GM18508 (cell line): ENCODE results near the gene USP13.

ENCODE experiments used
- ATAC-seq: cut with Tn5 transposase; IDR thresholded peaks from one replicate; pipeline ENCODE4 v1.9.1; 2021; ENCODE audit warnings: moderate number of reproducible peaks; ENCODE audit not compliant: insufficient read depth, unreplicated experiment

Gene USP13

DNA sequence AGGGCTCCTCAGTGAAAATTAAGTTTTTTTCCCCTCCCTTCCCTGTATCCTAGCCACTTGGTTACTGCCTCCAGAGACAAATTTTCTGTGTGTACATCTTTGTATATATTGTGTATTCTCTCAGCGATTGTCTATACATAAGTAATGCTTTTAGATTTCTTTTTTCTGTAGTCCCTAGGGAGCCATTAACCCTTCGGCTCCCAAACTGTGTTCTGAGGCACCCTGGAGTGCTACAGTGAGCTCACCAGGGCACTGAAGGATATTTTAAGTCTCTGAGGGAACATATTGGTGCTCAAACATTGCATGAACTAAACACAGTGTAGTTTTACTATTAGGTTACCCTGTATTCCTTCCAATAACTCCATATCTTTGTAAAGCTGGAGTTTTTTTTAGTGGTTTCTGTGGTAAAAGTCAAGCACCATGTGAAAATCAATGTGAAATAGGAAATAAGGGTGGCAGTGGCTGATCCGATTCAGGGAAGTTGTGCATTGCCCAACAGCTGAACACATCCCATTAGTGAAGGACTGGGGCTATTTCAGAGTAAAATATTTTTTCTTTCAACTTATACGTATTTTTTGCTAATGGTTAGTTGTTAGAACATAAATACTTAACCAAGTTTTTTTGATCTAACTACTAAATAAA lies 43.0 kb downstream of the USP13 start:
- no peak for ATAC-seq

- no peak for ATAC-seq
Measured at GRCh38 chr3:179697736-179698332, 45.0 kb downstream of the USP13 start.

- ATAC-seq: no peak
Measured at GRCh38 chr3:179700716-179701115, 47.9 kb downstream of the USP13 start.

DNA sequence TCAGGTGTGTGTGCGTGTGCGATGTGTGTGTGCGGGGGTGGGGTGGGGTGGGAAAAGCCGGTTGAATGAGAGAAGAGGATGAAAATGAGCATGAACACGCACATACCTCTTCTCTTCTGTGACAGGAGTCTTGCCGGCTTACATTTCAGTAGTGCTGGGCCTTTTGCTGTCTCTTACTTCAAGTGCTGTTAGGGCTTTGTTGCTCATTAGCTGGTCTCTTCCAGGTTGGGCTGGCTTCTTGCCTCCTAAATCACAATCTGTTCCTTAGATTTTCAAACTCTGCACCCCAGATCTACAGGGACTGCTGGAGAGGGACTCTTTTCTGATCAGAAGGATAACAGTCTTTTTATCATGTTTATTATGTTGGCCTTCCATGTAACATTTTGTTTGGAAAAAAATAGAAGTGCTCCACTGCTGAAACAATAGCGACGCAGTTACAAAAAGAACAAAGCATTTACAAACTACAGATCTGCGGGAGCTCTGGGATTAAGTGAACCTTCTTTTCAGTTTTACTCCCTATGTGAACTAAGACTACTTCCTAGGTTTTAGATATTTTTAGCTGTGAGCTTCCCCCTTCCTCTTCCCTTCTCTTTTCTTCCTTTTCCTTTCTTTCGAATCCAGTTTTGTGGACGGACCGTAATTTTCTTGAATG lies 48.5 kb downstream of the USP13 start:
- no peak for ATAC-seq

DNA sequence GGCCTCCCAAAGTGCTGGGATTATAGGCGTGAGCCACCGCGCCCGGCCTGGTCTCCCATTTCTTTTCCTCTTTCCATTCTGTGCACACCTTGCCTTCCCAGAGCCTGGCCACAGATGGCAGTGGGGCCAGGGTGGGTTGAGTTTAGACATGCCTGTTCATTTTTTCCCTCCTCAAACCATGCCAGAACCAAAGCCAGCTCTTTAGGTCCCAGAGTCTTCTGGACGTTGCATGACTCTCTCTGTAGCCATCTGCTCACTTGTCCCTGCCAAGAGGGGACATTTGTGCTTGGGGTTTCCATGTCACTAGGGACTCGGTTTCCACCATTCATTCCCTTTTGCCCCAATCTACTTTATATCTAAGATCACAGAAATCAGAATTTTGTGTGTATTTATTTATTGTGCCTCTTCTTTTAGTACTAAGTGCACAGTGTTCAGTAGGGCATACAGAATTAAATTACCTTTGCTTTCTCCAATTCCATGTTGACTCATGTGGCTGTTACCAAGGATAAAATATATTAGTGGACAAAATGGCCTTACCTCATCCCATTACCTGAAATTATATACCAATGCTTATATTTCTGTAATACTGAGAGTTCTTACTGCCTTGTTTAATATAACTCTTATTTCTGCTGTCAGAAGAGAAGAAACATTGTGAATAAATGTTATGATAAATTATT lies 49.6 kb downstream of the USP13 start:
- no peak for ATAC-seq

GRCh38 chr3:179703816-179704215 lies 51.0 kb downstream of the USP13 start:
- no peak for ATAC-seq

GRCh38 chr3:179706233-179706632 lies 53.4 kb downstream of the USP13 start:
- ATAC-seq: no peak

DNA sequence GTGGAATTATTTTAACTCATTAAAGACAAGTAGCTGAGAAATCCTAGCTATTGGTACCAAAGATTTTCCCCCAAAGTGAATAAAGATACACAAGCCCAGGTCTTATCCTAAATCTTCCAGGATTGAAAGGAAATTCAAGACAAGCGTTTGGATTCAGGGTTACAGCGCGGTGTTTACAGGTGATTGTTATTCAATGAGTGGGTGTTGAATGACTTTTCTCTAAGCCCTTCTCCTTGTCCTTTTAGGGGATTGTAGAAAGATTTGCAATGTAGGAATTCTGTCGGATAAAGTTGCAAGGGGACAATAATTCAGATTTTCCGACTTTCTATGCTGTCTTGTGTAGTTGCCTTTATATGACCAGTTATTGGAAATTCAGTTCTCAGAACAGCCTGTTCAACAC lies 57.2 kb downstream of the USP13 start:
- no peak for ATAC-seq

- ATAC-seq: no peak
Measured at GRCh38 chr3:179713643-179714090, 60.8 kb downstream of the USP13 start.

DNA sequence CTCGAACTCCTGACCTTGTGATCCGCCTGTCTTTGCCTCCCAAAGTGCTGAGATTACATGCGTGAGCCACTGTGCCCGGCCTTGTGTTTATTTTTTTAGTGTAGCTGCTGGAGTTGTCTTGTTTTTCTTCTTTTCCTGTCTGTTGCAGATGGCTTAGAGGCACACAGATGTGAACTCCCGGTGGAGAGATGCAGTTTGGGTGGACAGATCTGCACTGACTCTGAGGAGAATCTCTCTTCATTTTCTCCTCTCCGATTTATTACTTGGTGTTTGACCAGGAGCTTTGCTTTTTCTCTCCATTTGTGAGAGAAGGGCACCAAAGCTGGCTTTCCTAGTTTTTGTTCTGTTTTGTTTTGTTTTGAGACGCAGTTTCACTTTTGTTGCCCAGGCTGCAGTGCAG lies 62.7 kb downstream of the USP13 start:
- ATAC-seq: no peak

DNA sequence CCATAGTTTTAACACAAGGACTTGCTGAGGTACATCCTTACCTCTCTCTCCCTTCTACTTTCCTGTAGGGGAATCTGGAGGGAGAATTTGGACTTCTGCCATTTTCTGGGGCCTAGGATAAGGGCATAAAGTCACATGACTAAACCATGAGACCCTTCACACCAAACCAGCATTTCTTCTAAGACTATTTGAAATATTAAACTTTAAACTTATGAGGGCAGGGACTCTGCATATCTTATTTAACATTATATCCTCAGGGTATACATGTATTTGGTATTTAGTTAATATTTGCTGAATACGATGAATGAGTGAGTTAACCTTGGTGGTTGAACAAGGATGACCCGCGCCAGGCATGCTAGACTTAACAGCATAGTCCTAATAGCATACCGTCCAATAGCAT lies 63.4 kb downstream of the USP13 start:
- ATAC-seq: no peak

DNA sequence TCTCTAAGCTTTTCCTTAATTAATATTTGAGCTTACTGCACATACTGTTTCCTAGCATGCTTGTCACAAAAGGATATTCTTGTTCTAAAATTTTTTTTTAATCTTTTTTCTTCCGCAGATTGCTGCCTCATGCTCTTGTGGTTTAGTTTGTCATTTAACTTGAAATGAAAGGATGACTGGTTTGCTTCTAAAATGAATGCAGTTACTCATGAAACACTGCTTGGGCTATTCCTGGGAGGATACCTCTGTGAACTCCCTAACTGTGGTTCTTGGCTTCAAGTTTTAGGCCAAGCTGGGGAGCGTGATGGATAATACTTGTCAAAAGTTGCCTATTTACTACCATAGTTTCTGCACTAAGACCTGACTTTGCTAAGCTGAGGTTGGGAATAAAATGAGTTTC lies 64.0 kb downstream of the USP13 start:
- no peak for ATAC-seq

GRCh38 chr3:179717219-179717618 lies 64.4 kb downstream of the USP13 start:
- ATAC-seq: no peak

DNA sequence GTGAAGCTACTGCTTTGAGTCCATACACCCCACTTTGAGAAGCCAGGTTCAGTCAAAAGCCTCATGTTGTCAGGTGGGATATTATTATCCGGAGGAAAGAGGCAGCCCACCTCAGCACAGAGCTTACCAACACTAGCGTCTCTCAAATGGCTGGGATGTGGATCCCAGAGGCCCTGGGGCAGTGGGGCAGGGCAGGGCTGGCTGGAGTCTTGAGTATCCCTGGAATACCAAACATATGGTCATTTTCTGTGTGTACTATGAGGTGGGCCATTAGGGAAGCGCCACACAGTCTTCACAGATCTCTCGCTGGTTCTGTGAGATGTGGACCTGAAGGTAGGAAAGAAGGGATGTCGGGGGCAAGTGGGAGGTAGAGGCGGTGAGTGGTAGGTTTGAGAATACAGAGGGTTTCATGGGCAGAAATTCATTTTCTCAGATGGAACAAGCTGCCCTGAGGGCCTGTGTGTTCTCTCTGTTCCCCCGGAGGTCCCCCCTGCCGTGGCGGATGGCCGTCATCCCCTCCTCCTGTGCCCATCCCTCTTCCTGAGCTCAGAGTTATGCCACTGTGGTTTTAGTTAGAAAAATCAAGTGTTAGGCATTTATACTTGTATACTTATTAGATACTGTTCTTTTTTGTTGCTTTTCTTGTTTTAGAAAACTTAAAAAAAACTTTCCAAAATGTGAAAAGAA lies 66.4 kb downstream of the USP13 start:
- ATAC-seq: no peak

DNA sequence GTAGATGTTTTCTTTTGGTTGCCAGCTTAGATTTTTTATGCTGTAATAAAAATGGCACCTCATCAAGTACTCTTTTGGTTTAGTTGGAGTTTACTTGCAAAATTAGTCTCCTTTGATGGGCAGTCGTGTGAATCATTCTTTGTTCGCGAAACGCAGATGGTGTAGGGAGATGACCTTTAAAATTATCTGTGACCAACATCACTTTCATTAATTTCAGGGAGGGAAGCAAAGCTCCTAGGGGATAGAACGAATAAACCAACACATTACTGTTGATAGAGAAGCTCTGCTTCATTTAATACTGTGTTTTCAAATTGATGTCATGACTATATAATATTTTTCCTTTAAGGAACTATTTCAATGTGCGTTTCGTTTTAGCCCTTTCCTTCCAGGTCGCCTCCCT lies 67.4 kb downstream of the USP13 start:
- ATAC-seq: no peak

DNA sequence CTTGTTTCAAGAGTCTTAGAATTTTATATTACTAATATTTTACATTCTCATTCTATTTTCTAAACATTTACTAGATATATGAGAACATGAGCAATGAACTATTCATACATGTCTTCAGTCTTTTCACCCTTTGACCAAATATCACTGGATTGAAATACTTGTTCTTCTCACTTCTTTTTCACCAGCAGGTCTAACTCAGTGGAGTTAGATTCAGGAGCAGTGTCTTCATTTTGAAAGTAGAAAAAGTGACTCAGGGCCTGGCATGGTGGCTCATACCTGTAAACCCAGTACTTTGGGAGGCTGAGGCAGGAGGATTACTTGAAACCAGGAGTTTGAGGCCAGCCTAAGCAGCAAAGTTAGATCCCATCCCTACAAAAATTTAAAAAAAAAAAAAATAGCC lies 70.8 kb downstream of the USP13 start:
- ATAC-seq: no peak

GRCh38 chr3:179726075-179726699 lies 73.3 kb downstream of the USP13 start:
- no peak for ATAC-seq

DNA sequence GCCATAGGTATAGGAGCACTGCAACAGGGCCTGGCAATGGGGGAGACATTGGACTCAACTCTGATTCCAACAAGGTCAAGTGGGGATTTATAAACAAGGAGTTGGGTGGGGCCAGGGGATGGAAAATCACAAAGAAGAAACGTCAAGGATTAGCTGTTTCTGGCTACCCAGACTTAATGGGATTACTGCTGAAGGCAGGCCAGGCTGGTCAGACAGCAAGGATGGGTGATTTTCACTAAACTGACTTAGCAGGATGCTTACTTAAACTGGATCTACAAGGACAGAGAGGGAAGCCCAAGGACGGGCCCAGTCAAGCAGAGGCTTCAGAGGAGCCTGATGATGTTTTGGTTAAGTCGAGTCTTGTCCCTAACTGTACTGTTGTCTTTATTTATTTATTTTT lies 76.2 kb downstream of the USP13 start:
- ATAC-seq: no peak

DNA sequence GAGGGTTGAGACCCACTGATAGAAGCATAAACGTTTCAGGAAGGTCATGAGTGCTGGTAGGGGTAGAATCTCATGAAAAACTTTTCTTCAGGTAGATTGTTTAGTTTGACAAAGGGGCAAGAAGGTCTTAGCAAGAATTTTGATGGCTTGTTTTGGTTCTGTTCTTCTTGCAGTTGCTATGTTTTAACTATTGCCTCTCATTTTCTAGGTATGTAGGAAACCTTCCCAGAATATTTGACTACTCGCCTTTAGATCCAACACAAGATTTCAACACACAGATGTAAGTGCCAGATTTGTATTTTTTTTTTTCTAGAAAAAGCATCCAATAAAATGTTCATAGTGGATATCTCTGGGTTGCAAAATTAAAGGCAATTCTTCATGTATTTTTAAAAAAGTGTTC lies 77.1 kb downstream of the USP13 start:
- ATAC-seq: no peak

- no peak for ATAC-seq
Measured at GRCh38 chr3:179730506-179730905, 77.7 kb downstream of the USP13 start.
